Measurements from ENCODE around the gene MAGI3.

The MAGI3 gene

GRCh38 chr1:113674591-113674990 is 284.3 kb downstream of the MAGI3 start:
- TF ChIP-seq CREB1 (IDR thresholded peaks at IDR 0.05; ENCODE audit: low read depth) (no peak), NFIC (IDR thresholded peaks at IDR 0.05) (no peak), EGR1 (IDR thresholded peaks at IDR 0.05) (no peak), TAF1 (IDR thresholded peaks at IDR 0.05; ENCODE audit: low read depth) (no peak), REST (IDR thresholded peaks at IDR 0.05; ENCODE audit: low read depth) (no peak), TEAD4 (IDR thresholded peaks at IDR 0.05) (no peak), EP300 (IDR thresholded peaks at IDR 0.05; ENCODE audit: borderline replicate concordance) (no peak), FOXM1 (IDR thresholded peaks at IDR 0.05; ENCODE audit: borderline replicate concordance, low read depth) (no peak), YY1 (IDR thresholded peaks at IDR 0.05; ENCODE audit: low read depth) (no peak), TCF12 (IDR thresholded peaks at IDR 0.05; ENCODE audit: low read depth) (no peak), RAD21 (IDR thresholded peaks at IDR 0.05; ENCODE audit: low read depth) (no peak), CEBPB (IDR thresholded peaks at IDR 0.05) (no peak), USF1 (IDR thresholded peaks at IDR 0.05) (no peak), MAX (IDR thresholded peaks at IDR 0.05) (no peak)

GRCh38 chr1:113675302-113675701 is 285.0 kb downstream of the MAGI3 start:
- TF ChIP-seq USF1 (IDR thresholded peaks at IDR 0.05) (no peak), RAD21 (IDR thresholded peaks at IDR 0.05; ENCODE audit: low read depth) (no peak)

GRCh38 chr1:113676524-113676923 is 286.2 kb downstream of the MAGI3 start:
- no peak for TF ChIP-seq CEBPB (IDR thresholded peaks at IDR 0.05)
- TF ChIP-seq NFIC (IDR thresholded peaks at IDR 0.05), result no peak

GRCh38 chr1:113677250-113678158 is 287.2 kb downstream of the MAGI3 start:
- no peak for TF ChIP-seq USF1 (IDR thresholded peaks at IDR 0.05)
- TF ChIP-seq REST (IDR thresholded peaks at IDR 0.05; ENCODE audit: low read depth), result no peak
- TF ChIP-seq MAX (IDR thresholded peaks at IDR 0.05), result no peak
- TF ChIP-seq RAD21 (IDR thresholded peaks at IDR 0.05; ENCODE audit: low read depth), result peak; percentile 77
- no peak for TF ChIP-seq CREB1 (IDR thresholded peaks at IDR 0.05; ENCODE audit: low read depth)

- TF ChIP-seq ZBTB7A (IDR thresholded peaks at IDR 0.05; ENCODE audit: low read depth), result no peak
- TF ChIP-seq RAD21 (IDR thresholded peaks at IDR 0.05; ENCODE audit: low read depth), result no peak
- no peak for TF ChIP-seq YY1 (IDR thresholded peaks at IDR 0.05; ENCODE audit: low read depth)
- no peak for TF ChIP-seq FOXM1 (IDR thresholded peaks at IDR 0.05; ENCODE audit: borderline replicate concordance, low read depth)
- TF ChIP-seq CREB1 (IDR thresholded peaks at IDR 0.05; ENCODE audit: low read depth), result no peak
- no peak for TF ChIP-seq TAF1 (IDR thresholded peaks at IDR 0.05; ENCODE audit: low read depth)
- no peak for TF ChIP-seq TCF12 (IDR thresholded peaks at IDR 0.05; ENCODE audit: low read depth)
- TF ChIP-seq REST (IDR thresholded peaks at IDR 0.05; ENCODE audit: low read depth), result no peak
Observed at GRCh38 chr1:113678159-113678469, 287.8 kb downstream of the MAGI3 start.

Measured in Ishikawa (cell line).